ENCODE results near the gene PCDH11Y.
"Not testable (repeated sequence)": the region's sequence is repeated elsewhere in the genome, so short reads cannot be mapped to it uniquely, and the experiment has no call there.

DNA sequence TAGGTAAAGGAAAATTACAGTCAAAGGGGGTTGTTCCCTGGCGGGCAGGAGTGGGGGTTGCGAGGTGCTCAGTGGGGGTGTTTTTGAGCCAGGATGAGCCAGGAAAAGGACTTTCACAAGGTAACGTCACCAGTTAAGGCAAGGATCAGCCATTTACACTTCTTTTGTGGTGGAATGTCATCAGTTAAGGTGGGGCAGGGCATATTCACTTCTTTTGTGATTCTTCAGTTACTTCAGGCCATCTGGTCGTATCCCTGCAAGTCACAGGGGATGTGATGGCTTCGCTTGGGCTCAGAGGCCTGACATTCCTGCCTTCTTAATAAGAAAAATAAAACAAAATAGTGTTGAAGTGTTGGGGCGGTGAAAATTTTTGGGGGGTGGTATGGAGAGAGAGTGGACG, 324.8 kb downstream of the PCDH11Y start:
- not testable (repeated sequence) for TF ChIP-seq POLR2AphosphoS5 (IDR thresholded peaks at IDR 0.05; ENCODE audit: low read depth); GABPA (IDR thresholded peaks at IDR 0.05; ENCODE audit: low read depth); SPI1 (IDR thresholded peaks at IDR 0.05; ENCODE audit: borderline replicate concordance, low read depth); REST (IDR thresholded peaks at IDR 0.05; ENCODE audit: insufficient replicate concordance, low read depth)
- TF ChIP-seq, protein P1, sequence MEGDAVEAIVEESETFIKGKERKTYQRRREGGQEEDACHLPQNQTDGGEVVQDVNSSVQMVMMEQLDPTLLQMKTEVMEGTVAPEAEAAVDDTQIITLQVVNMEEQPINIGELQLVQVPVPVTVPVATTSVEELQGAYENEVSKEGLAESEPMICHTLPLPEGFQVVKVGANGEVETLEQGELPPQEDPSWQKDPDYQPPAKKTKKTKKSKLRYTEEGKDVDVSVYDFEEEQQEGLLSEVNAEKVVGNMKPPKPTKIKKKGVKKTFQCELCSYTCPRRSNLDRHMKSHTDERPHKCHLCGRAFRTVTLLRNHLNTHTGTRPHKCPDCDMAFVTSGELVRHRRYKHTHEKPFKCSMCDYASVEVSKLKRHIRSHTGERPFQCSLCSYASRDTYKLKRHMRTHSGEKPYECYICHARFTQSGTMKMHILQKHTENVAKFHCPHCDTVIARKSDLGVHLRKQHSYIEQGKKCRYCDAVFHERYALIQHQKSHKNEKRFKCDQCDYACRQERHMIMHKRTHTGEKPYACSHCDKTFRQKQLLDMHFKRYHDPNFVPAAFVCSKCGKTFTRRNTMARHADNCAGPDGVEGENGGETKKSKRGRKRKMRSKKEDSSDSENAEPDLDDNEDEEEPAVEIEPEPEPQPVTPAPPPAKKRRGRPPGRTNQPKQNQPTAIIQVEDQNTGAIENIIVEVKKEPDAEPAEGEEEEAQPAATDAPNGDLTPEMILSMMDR (IDR thresholded peaks at IDR 0.05; ENCODE audit: insufficient read depth, low read length): not testable (repeated sequence)
